Uterus (tissue), 2 donors: ENCODE measurements around the gene TMEM40.

Experiments used
- POLR2A ChIP-seq, 2 donors: fragments of 450-650 bp; IDR thresholded peaks; one replicate each; pipeline ENCODE4 v1.6.1; 2016; ENCODE audit warnings: antibody characterized with exemption in 2 of 2, mild to moderate bottlenecking in 1 of 2, moderate library complexity in 1 of 2
- TF ChIP-seq, protein P1 (sequence below), 4 experiments: fragments of 200-600 bp in 2 of 4; fragments of 450-650 bp in 2 of 4; sonication (generic) in 2 of 4; IDR thresholded peaks; one replicate each; pipeline ENCODE4 v1.5.1; 2016 to 2019; ENCODE audit warnings: antibody characterized with exemption in 4 of 4, mild to moderate bottlenecking in 2 of 4, moderate library complexity in 1 of 4

GRCh38 chr3:12754313-12754712 lies 4.7 kb downstream of the TMEM40 start:
- TF ChIP-seq, protein P1, sequence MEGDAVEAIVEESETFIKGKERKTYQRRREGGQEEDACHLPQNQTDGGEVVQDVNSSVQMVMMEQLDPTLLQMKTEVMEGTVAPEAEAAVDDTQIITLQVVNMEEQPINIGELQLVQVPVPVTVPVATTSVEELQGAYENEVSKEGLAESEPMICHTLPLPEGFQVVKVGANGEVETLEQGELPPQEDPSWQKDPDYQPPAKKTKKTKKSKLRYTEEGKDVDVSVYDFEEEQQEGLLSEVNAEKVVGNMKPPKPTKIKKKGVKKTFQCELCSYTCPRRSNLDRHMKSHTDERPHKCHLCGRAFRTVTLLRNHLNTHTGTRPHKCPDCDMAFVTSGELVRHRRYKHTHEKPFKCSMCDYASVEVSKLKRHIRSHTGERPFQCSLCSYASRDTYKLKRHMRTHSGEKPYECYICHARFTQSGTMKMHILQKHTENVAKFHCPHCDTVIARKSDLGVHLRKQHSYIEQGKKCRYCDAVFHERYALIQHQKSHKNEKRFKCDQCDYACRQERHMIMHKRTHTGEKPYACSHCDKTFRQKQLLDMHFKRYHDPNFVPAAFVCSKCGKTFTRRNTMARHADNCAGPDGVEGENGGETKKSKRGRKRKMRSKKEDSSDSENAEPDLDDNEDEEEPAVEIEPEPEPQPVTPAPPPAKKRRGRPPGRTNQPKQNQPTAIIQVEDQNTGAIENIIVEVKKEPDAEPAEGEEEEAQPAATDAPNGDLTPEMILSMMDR (IDR thresholded peaks at IDR 0.05) = no peak
- no peak for TF ChIP-seq POLR2A (IDR thresholded peaks at IDR 0.05)
